HCT116 (cell line): ENCODE data around the gene CHAD. TPM values are rescaled to one million over a fixed set of nuclear protein-coding genes. Genes with fewer than 3 reads are reported as not detected.

Experiments used
- ATAC-seq: fragments of 200-7000 bp; cut with Tn5 transposase; 2 replicates; pipeline ENCODE4 v1.9.1; 2020; ENCODE audit warnings: mild to moderate bottlenecking, moderate library complexity
- BruUV-seq: library from RNA; stranded (reverse); fragments of 400-500 nt; replicated peaks from 2 replicates; lab custom pipeline; 2021; lab: Mats Ljungman, UMichigan
- CTCF ChIA-PET: fragments of 300-600 bp; sonication (Branson Sonifier 250); formaldehyde crosslinking; loops from one replicate; lab custom pipeline; 2021; ENCODE audit warnings: antibody characterized with exemption; lab: Charles Lee
- POLR2A ChIA-PET: fragments of 300-600, 350-600 bp; sonication (Branson Sonifier 250); formaldehyde crosslinking; loops from one replicate; lab custom pipeline; 2021; ENCODE audit warnings: antibody characterized with exemption; lab: Charles Lee
- RAD21 ChIA-PET, 2 experiments: fragments of 300-600 bp; sonication (Branson Sonifier 250); formaldehyde crosslinking; loops; one replicate each; lab custom pipeline; 2023; ENCODE audit warnings: low total read pairs in 2 of 2; ENCODE audit not compliant: uncharacterized antibody in 2 of 2, unreplicated experiment in 2 of 2, low non-redundant PET in 1 of 2; lab: Charles Lee
- DNase-seq: peaks from one replicate; pipeline ENCODE4 v3.0.0-alpha.2; 2010; ENCODE audit warnings: low read depth, low spot score
- H2AFZ ChIP-seq: fragments of 200-600 bp; shearing (Covaris generic), sonication (generic); 2 replicates; pipeline ENCODE4 v1.6.1; 2017; ENCODE audit warnings: low read depth, mixed run types, mixed read lengths, antibody characterized with exemption, low read length; ENCODE audit not compliant: poor library complexity, severe bottlenecking
- H3K27ac ChIP-seq: 2 replicates; pipeline ENCODE4 v1.5.1; 2012; ENCODE audit warnings: low read depth, low read length
- H3K27me3 ChIP-seq: fragments of 200-600 bp; sonication (generic); 2 replicates; pipeline ENCODE4 v1.6.1; 2016; ENCODE audit warnings: mixed run types, low read length, mixed read lengths; ENCODE audit not compliant: insufficient read depth
- H3K36me3 ChIP-seq, 2 experiments: fragments of 200-500 bp in 1 of 2; fragments of 200-600 bp in 1 of 2; sonication (Bioruptor generic) in 1 of 2; sonication (generic) in 1 of 2; 2 replicates each; pipeline versions ENCODE4 v1.5.1 to v1.6.1; 2014 to 2016; ENCODE audit warnings: low read length in 2 of 2, inconsistent platforms in 1 of 2, mixed read lengths in 1 of 2, mixed run types in 1 of 2; ENCODE audit not compliant: insufficient read depth in 2 of 2, control insufficient read depth in 1 of 2
- H3K4me1 ChIP-seq, 2 experiments: fragments of 200-600 bp in 1 of 2; sonication (generic) in 1 of 2; 2 replicates each; pipeline versions ENCODE4 v1.5.1 to v1.6.1; 2012 to 2017; ENCODE audit warnings: low read length in 2 of 2, inconsistent platforms in 1 of 2, mild to moderate bottlenecking in 1 of 2, mixed read lengths in 1 of 2, mixed run types in 1 of 2, moderate library complexity in 1 of 2; ENCODE audit not compliant: insufficient read depth in 2 of 2, control insufficient read depth in 1 of 2
- H3K4me2 ChIP-seq: fragments of 200-600 bp; sonication (generic); 2 replicates; pipeline ENCODE4 v1.6.1; 2017; ENCODE audit warnings: mixed run types, low read length, mixed read lengths
- H3K4me3 ChIP-seq, 2 experiments: fragments of 200-600 bp in 1 of 2; sonication (generic) in 1 of 2; replicated peaks in 1 of 2; 2 replicates each; pipeline ENCODE4 v1.5.1; 2011 to 2016; ENCODE audit warnings: low read length in 2 of 2, control low read depth in 1 of 2, low read depth in 1 of 2, mild to moderate bottlenecking in 1 of 2, mixed read lengths in 1 of 2, mixed run types in 1 of 2
- H3K79me2 ChIP-seq: fragments of 200-600 bp; sonication (generic); 2 replicates; pipeline ENCODE4 v1.6.1; 2017; ENCODE audit warnings: mild to moderate bottlenecking, mixed run types, low read length, moderate library complexity, mixed read lengths; ENCODE audit not compliant: insufficient read depth
- H3K9ac ChIP-seq: fragments of 200-600 bp; sonication (generic); 2 replicates; pipeline ENCODE4 v1.6.1; 2016; ENCODE audit warnings: low read length, mixed read lengths
- H3K9me2 ChIP-seq: fragments of 200-600 bp; sonication (generic), shearing (Covaris generic); 2 replicates; pipeline ENCODE4 v1.6.1; 2017; ENCODE audit warnings: mixed run types, mild to moderate bottlenecking, moderate library complexity; ENCODE audit not compliant: insufficient read depth
- H3K9me3 ChIP-seq, 2 experiments: fragments of 200-500 bp in 1 of 2; fragments of 200-600 bp in 1 of 2; sonication (Bioruptor generic) in 1 of 2; sonication (generic) in 1 of 2; 2 replicates each; pipeline ENCODE4 v1.6.1; 2014 to 2017; ENCODE audit warnings: low read length in 2 of 2, mixed read lengths in 2 of 2, inconsistent platforms in 1 of 2, low read depth in 1 of 2, mild to moderate bottlenecking in 1 of 2, mixed run types in 1 of 2, moderate library complexity in 1 of 2; ENCODE audit not compliant: control insufficient read depth in 1 of 2, insufficient read depth in 1 of 2
- H4K20me1 ChIP-seq: fragments of 200-600 bp; sonication (generic), shearing (Covaris generic); 2 replicates; pipeline ENCODE4 v1.6.1; 2017; ENCODE audit warnings: mixed run types, mild to moderate bottlenecking, moderate library complexity; ENCODE audit not compliant: insufficient read depth
- ATF3 ChIP-seq: IDR thresholded peaks from 2 replicates; pipeline ENCODE4 v1.6.1; 2012
- CBX3 ChIP-seq: IDR thresholded peaks from 2 replicates; pipeline ENCODE4 v1.6.1; 2012; ENCODE audit warnings: low read depth
- CEBPB ChIP-seq: IDR thresholded peaks from 2 replicates; pipeline ENCODE4 v1.6.1; 2012; ENCODE audit warnings: low read depth
- ELF1 ChIP-seq: IDR thresholded peaks from 2 replicates; pipeline ENCODE4 v1.6.1; 2012; ENCODE audit warnings: low read depth, borderline replicate concordance
- FOSL1 ChIP-seq: IDR thresholded peaks from 2 replicates; pipeline ENCODE4 v1.6.1; 2012; ENCODE audit warnings: low read depth
- JUND ChIP-seq: IDR thresholded peaks from 2 replicates; pipeline ENCODE4 v1.6.1; 2012
- MAX ChIP-seq: IDR thresholded peaks from 2 replicates; pipeline ENCODE4 v1.6.1; 2012
- POLR2AphosphoS5 ChIP-seq: IDR thresholded peaks from 2 replicates; pipeline ENCODE4 v1.6.1; 2011; ENCODE audit warnings: mild to moderate bottlenecking, low read depth, low read length, moderate library complexity
- RAD21 ChIP-seq: IDR thresholded peaks from 2 replicates; pipeline ENCODE4 v1.6.1; 2012; ENCODE audit warnings: low read depth, mild to moderate bottlenecking
- SP1 ChIP-seq: IDR thresholded peaks from 2 replicates; pipeline ENCODE4 v1.6.1; 2012; ENCODE audit warnings: low read depth
- TCF7L2 ChIP-seq: IDR thresholded peaks from 2 replicates; pipeline ENCODE4 v1.7.0; 2011; ENCODE audit warnings: borderline replicate concordance, inconsistent platforms; ENCODE audit not compliant: insufficient read depth, insufficient read length; ENCODE audit errors: extremely low read depth
- YY1 ChIP-seq: IDR thresholded peaks from 2 replicates; pipeline ENCODE4 v1.6.1; 2011; ENCODE audit warnings: low read length, low read depth, moderate library complexity, mild to moderate bottlenecking; ENCODE audit not compliant: insufficient replicate concordance; ENCODE audit errors: extremely low read depth
- ZFX ChIP-seq: fragments of 450-650 bp; IDR thresholded peaks from 2 replicates; pipeline ENCODE4 v1.6.1; 2017
- intact Hi-C: fragments of 100-400 bp; cut with micrococcal nuclease; formaldehyde crosslinking; loops from 2 replicates; pipeline ENCODE4 v1.10.0; 2022
- total RNA-seq: library from RNA; stranded (reverse); gene quantifications from one replicate; pipeline ENCODE4 v1.2.1, GENCODE V29; 2021; ENCODE audit not compliant: unreplicated experiment
- TF ChIP-seq, protein P1 (sequence below): IDR thresholded peaks from 2 replicates; pipeline ENCODE4 v1.6.1; 2012; ENCODE audit warnings: low read depth
- TF ChIP-seq, protein P2 (sequence below): IDR thresholded peaks from 2 replicates; pipeline ENCODE4 v1.6.1; 2011; ENCODE audit warnings: mild to moderate bottlenecking, low read length, moderate library complexity; ENCODE audit not compliant: insufficient replicate concordance; ENCODE audit errors: extremely low read depth

CHAD gene
- total RNA-seq, 1 experiment from 2014 or later, result not detected

- TF ChIP-seq, protein P1, sequence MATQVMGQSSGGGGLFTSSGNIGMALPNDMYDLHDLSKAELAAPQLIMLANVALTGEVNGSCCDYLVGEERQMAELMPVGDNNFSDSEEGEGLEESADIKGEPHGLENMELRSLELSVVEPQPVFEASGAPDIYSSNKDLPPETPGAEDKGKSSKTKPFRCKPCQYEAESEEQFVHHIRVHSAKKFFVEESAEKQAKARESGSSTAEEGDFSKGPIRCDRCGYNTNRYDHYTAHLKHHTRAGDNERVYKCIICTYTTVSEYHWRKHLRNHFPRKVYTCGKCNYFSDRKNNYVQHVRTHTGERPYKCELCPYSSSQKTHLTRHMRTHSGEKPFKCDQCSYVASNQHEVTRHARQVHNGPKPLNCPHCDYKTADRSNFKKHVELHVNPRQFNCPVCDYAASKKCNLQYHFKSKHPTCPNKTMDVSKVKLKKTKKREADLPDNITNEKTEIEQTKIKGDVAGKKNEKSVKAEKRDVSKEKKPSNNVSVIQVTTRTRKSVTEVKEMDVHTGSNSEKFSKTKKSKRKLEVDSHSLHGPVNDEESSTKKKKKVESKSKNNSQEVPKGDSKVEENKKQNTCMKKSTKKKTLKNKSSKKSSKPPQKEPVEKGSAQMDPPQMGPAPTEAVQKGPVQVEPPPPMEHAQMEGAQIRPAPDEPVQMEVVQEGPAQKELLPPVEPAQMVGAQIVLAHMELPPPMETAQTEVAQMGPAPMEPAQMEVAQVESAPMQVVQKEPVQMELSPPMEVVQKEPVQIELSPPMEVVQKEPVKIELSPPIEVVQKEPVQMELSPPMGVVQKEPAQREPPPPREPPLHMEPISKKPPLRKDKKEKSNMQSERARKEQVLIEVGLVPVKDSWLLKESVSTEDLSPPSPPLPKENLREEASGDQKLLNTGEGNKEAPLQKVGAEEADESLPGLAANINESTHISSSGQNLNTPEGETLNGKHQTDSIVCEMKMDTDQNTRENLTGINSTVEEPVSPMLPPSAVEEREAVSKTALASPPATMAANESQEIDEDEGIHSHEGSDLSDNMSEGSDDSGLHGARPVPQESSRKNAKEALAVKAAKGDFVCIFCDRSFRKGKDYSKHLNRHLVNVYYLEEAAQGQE, result no peak
- TF ChIP-seq ZFX, result no peak
- no peak for TF ChIP-seq ATF3
- no peak for TF ChIP-seq ELF1
- TF ChIP-seq SP1, result no peak
- TF ChIP-seq MAX, result no peak
- TF ChIP-seq RAD21, result no peak
- no peak for TF ChIP-seq TCF7L2
These were observed 39.3 kb upstream of the CHAD start, which contains the start of gene MYCBPAP (continued) for GRCh38 chr17:50507871-50508572.

- no peaks in the 10 kb centered on the region for H3K27me3 ChIP-seq
- no peak overlapping the region for H2AFZ ChIP-seq
- DNase-seq (no peak), ATAC-seq (no peak)
- no peaks in the 10 kb centered on the region for H3K36me3 ChIP-seq
- H3K9me3 ChIP-seq, result no peaks in the 10 kb centered on the region
- no peaks in the 10 kb centered on the region for H3K9me2 ChIP-seq
- no peaks in the 10 kb centered on the region for H4K20me1 ChIP-seq
- no peak overlapping the region for H3K9ac ChIP-seq
- no peak overlapping the region for H3K27ac ChIP-seq
- H3K79me2 ChIP-seq, result no peaks in the 10 kb centered on the region
- no peak overlapping the region for H3K4me2 ChIP-seq
- ChIA-PET POLR2A (no interaction called here), RAD21 (no interaction called here), CTCF (interaction anchor here (2.5 kb wide), 1 partner anchor 27 kb away, joined by 8 read pairs; the partner anchor contains the start of gene RSAD1)
- intact Hi-C loops, result no loop called here
- peaks cover 0 to 8% of the 10 kb centered on the region in 2 experiments; a peak in 2 of 4 replicates for H3K4me1 ChIP-seq
- TF ChIP-seq CBX3, result no peak
- TF ChIP-seq, protein P2, sequence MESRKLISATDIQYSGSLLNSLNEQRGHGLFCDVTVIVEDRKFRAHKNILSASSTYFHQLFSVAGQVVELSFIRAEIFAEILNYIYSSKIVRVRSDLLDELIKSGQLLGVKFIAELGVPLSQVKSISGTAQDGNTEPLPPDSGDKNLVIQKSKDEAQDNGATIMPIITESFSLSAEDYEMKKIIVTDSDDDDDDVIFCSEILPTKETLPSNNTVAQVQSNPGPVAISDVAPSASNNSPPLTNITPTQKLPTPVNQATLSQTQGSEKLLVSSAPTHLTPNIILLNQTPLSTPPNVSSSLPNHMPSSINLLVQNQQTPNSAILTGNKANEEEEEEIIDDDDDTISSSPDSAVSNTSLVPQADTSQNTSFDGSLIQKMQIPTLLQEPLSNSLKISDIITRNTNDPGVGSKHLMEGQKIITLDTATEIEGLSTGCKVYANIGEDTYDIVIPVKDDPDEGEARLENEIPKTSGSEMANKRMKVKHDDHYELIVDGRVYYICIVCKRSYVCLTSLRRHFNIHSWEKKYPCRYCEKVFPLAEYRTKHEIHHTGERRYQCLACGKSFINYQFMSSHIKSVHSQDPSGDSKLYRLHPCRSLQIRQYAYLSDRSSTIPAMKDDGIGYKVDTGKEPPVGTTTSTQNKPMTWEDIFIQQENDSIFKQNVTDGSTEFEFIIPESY, result no peak
- TF ChIP-seq YY1, result no peak
- no peak for TF ChIP-seq FOSL1
- TF ChIP-seq ELF1, result no peak
- no peak for TF ChIP-seq POLR2AphosphoS5
- no peak for TF ChIP-seq ATF3
- TF ChIP-seq CEBPB, result no peak
- TF ChIP-seq JUND, result no peak
- no TSS peak for BruUV-seq
- no peak overlapping the region for H3K4me3 ChIP-seq
These were observed 37.6 kb upstream of the CHAD start for GRCh38 chr17:50506298-50506697.
